Stomach (tissue), 9 donors: Measurements from ENCODE around the gene IRF6. TPM values are rescaled to one million over a fixed set of nuclear protein-coding genes. Genes with fewer than 3 reads are reported as not detected.

ENCODE experiments used
- DNase-seq, 2 donors: peaks; one replicate each; pipeline versions ENCODE4 v3.0.0 to v3.0.0-alpha.2; 2013 to 2019
- H3K27ac ChIP-seq, 5 donors: fragments of 200-600 bp in 4 of 5; sonication (generic) in 4 of 5; one replicate each; pipeline ENCODE4 v1.5.1; 2013 to 2019; ENCODE audit warnings: mild to moderate bottlenecking in 1 of 5, moderate library complexity in 1 of 5
- H3K27me3 ChIP-seq, 3 donors: fragments of 200-600 bp; sonication (generic); one replicate each; pipeline ENCODE4 v1.5.1; 2017 to 2019; ENCODE audit warnings: mixed run types in 1 of 3
- H3K36me3 ChIP-seq, 4 donors: fragments of 200-600 bp; sonication (generic); 1 replicate in 3 of 4; 2 replicates in 1 of 4; pipeline ENCODE4 v1.5.1; 2016 to 2019
- H3K4me1 ChIP-seq, 4 donors: fragments of 200-600 bp; sonication (generic); one replicate each; pipeline ENCODE4 v1.5.1; 2016 to 2019
- H3K4me3 ChIP-seq, 4 donors: fragments of 200-600 bp; sonication (generic) in 3 of 4; one replicate each; pipeline ENCODE4 v1.5.1; 2016 to 2019; ENCODE audit warnings: mild to moderate bottlenecking in 1 of 4
- H3K9me3 ChIP-seq, 4 donors: fragments of 200-600 bp; sonication (generic); one replicate each; pipeline ENCODE4 v1.5.1; 2016 to 2019
- EP300 ChIP-seq: sonication (generic); formaldehyde crosslinking; IDR thresholded peaks from one replicate; pipeline ENCODE4 v1.6.1; 2017; ENCODE audit warnings: antibody characterized with exemption
- POLR2A ChIP-seq, 4 donors: fragments of 450-650 bp; IDR thresholded peaks; one replicate each; pipeline ENCODE4 v1.6.1; 2016; ENCODE audit warnings: antibody characterized with exemption in 4 of 4, control low read depth in 2 of 4, mild to moderate bottlenecking in 1 of 4, moderate library complexity in 1 of 4
- POLR2AphosphoS5 ChIP-seq, 3 donors: sonication (generic); formaldehyde crosslinking; IDR thresholded peaks; one replicate each; pipeline ENCODE4 v1.6.1; 2016; ENCODE audit warnings: antibody characterized with exemption in 3 of 3
- WGBS, 5 donors: extraction: QIAGEN DNeasy Blood & Tissue Kit in 3 of 5; methylation state at CpG; one replicate each; pipeline versions ENCODE4 v1.1.5 to v1.1.7; 2013 to 2018; 5-methylcytosine and 5-hydroxymethylcytosine counted together
- intact Hi-C: fragments of 100-400 bp; cut with DNase I; formaldehyde crosslinking; loops from one replicate; pipeline ENCODE4 v1.15.1; 2023; ENCODE audit warnings: low total_unique reads
- polyA plus RNA-seq, 3 donors: library from polyadenylated mRNA; stranded (reverse); fragments of 200-250 nt; gene quantifications; one replicate each; pipeline ENCODE4 v1.2.3, GENCODE V29; 2013
- total RNA-seq, 5 donors: library from RNA; depleted of rRNA; stranded (reverse); fragments of >200 nt; gene quantifications; one replicate each; pipeline versions ENCODE4 v1.1.0 to v1.2.3, GENCODE V29; 2014 to 2016
- TF ChIP-seq, protein P1 (sequence below), 7 experiments: fragments of 450-650 bp in 4 of 7; fragments of 200-600 bp in 3 of 7; sonication (generic) in 3 of 7; IDR thresholded peaks; one replicate each; pipeline ENCODE4 v1.5.1; 2016 to 2019; ENCODE audit warnings: antibody characterized with exemption in 7 of 7, control low read depth in 2 of 7, mild to moderate bottlenecking in 1 of 7
- donor health status: healthy with polysubstance abuse.
- donor health status: Bipolar disorder and iron deficiency.
- donor health status: healthy.

The IRF6 gene
- total and polyA plus RNA-seq, 8 donors, result 11.6 to 64.8 (median 26.5) TPM

DNA sequence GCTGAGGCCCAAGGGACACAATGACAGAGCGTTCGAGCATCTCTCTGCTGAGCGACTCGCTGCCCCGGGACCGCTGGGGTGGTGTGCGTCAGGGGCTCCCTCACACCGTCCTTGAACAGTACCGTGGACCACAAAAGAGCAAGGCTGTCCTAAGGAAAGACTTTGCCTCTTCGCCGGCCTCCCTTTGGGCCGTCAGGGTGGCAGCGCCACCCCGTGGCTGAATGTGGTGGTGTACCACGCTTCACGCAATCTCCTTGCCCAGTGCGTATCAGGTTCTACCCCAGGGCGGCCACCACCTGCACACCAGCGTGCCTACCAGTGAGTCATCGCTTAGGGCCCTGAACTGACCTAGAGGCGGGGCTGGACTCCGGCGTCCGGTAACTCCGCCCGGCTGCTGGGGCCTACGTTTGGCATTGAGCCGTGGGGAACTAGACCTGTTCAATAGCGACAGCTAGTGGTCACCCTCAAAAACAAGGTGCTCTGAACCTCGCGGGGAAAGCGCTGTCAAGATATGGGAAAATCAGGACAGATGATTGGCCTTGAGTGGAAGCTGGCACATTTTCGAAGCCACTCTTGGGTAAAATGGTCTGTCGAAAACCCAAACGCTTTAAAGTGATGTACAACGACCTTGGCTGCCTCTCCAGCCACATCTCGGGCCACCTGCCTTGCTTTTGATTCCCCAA, 58.2 kb downstream of the IRF6 start:
- peaks cover 0 to 25% (median 10%) of the 10 kb centered on the region in 4 donors for H3K4me1 ChIP-seq
- H3K27me3 ChIP-seq, result no peaks in the 10 kb centered on the region
- H3K27ac ChIP-seq, result peak overlapping the region; percentile 5 to 68 (median 58)
- H3K36me3 ChIP-seq, result no peaks in the 10 kb centered on the region
- peak; percentile 96 to 97 for DNase-seq
- H3K9me3 ChIP-seq, result no peaks in the 10 kb centered on the region
- TF ChIP-seq POLR2A (IDR thresholded peaks at IDR 0.05) (no peak), POLR2AphosphoS5 (IDR thresholded peaks at IDR 0.05) (peak in 2 of 3 donors; percentile 46 to 89), EP300 (no peak)
- TF ChIP-seq, protein P1, sequence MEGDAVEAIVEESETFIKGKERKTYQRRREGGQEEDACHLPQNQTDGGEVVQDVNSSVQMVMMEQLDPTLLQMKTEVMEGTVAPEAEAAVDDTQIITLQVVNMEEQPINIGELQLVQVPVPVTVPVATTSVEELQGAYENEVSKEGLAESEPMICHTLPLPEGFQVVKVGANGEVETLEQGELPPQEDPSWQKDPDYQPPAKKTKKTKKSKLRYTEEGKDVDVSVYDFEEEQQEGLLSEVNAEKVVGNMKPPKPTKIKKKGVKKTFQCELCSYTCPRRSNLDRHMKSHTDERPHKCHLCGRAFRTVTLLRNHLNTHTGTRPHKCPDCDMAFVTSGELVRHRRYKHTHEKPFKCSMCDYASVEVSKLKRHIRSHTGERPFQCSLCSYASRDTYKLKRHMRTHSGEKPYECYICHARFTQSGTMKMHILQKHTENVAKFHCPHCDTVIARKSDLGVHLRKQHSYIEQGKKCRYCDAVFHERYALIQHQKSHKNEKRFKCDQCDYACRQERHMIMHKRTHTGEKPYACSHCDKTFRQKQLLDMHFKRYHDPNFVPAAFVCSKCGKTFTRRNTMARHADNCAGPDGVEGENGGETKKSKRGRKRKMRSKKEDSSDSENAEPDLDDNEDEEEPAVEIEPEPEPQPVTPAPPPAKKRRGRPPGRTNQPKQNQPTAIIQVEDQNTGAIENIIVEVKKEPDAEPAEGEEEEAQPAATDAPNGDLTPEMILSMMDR (IDR thresholded peaks at IDR 0.05), result peak in 6 of 7 experiments; percentile 79 to 99 (median 91)
- intact Hi-C loops, result no loop called here
- WGBS, 5 donors, result 9 to 21% (median 12%) methylated on average over 25 to 37 of the region's 37 CpGs
- peak overlapping the region; percentile 28 to 29 (median 28) for H3K4me3 ChIP-seq

GRCh38 chr1:209746451-209747165, 59.3 kb downstream of the IRF6 start:
- 37 to 55% (median 53%) methylated on average over 4 of the region's 4 CpGs for WGBS, 5 donors
- TF ChIP-seq POLR2A (IDR thresholded peaks at IDR 0.05) (no peak), POLR2AphosphoS5 (IDR thresholded peaks at IDR 0.05) (no peak), EP300 (no peak)
- TF ChIP-seq, protein P1 (IDR thresholded peaks at IDR 0.05), result no peak
- intact Hi-C loops, result no loop called here

GRCh38 chr1:209743145-209743482, 62.8 kb downstream of the IRF6 start:
- TF ChIP-seq, protein P1 (IDR thresholded peaks at IDR 0.05), result no peak
- TF ChIP-seq POLR2AphosphoS5 (IDR thresholded peaks at IDR 0.05) (no peak), EP300 (no peak), POLR2A (IDR thresholded peaks at IDR 0.05) (no peak)
- Histone ChIP-seq H3K4me3 (no peak overlapping the region), H3K27me3 (no peaks in the 10 kb centered on the region), H3K4me1 (peaks cover 0 to 27% (median 13%) of the 10 kb centered on the region in 4 donors), H3K9me3 (no peaks in the 10 kb centered on the region), H3K36me3 (no peaks in the 10 kb centered on the region), H3K27ac (peak overlapping the region in 3 of 5 donors; percentile 19 to 40 (median 20))
- intact Hi-C loops, result loop anchor here (5.0 kb wide), 1 partner anchor 166 kb away; no protein-coding TSS in a partner anchor
- DNase-seq, result peak; percentile 35 to 49
- WGBS, 5 donors, result 20 to 46% (median 26%) methylated on average over 2 of the region's 2 CpGs

More at GRCh38 chr1:209746451-209747165, 59.3 kb downstream of the IRF6 start:
- no peak for DNase-seq
- Histone ChIP-seq H3K36me3 (no peaks in the 10 kb centered on the region), H3K4me1 (peaks cover 0 to 36% (median 16%) of the 10 kb centered on the region in 4 donors), H3K27ac (no peak overlapping the region), H3K4me3 (no peak overlapping the region), H3K9me3 (no peaks in the 10 kb centered on the region), H3K27me3 (no peaks in the 10 kb centered on the region)

DNA sequence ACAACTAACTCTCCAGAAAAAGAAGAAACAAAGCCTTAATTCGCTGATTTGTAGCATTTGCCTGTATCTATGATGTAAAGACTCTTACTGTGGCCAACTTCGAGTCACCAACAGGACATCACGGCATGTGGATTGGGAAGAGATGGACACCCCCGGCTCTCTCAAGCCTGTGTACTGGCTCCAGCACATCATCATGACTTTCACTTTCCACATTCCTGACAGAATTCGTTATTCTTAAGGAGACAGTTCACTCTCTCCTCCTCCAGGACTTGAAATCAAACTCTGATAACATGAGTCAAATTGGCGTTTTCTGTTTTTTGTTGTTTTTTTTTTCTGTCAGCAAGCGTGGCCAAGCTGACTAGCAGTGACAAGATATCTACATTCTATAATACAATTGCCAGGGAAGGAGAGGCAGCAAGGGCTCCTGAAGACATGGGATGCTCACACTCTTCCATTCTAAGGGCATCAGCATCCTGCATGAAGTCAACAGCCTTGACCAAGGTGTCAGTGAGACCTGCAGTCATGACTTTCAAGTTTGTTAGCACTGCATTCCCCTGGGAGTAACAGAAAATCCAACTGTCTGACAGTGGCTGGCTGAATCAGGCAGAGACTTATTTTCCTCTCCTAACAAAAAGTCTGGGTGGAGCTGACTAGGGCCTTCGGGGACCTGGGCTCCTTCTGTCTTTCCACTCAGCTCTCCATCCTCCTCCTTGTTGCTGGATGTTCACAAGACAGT, 63.4 kb downstream of the IRF6 start:
- H3K4me3 ChIP-seq, result no peak overlapping the region
- no peaks in the 10 kb centered on the region for H3K9me3 ChIP-seq
- peak overlapping the region in 3 of 5 donors; percentile 19 to 40 (median 20) for H3K27ac ChIP-seq
- DNase-seq, result peak in 1 of 2 donors; percentile 62
- H3K4me1 ChIP-seq, result peaks cover 0 to 22% (median 10%) of the 10 kb centered on the region in 4 donors
- intact Hi-C loops, result loop anchor here (5.0 kb wide), 1 partner anchor 165 kb away; no protein-coding TSS in a partner anchor
- H3K27me3 ChIP-seq, result no peaks in the 10 kb centered on the region
- no peaks in the 10 kb centered on the region for H3K36me3 ChIP-seq
- TF ChIP-seq, protein P1 (IDR thresholded peaks at IDR 0.05), result no peak
- no peak for TF ChIP-seq POLR2AphosphoS5 (IDR thresholded peaks at IDR 0.05)
- TF ChIP-seq EP300, result no peak
- no peak for TF ChIP-seq POLR2A (IDR thresholded peaks at IDR 0.05)
- WGBS, 5 donors, result 37 to 48% (median 43%) methylated on average over 8 of the region's 8 CpGs
